Glomerular visceral epithelial cell (primary cell): ENCODE measurements around the gene C19orf44.
A peak's percentile ranks its signal among the peaks of the same experiment; 100 is the strongest.
"Not testable (repeated sequence)": the region's sequence is repeated elsewhere in the genome, so short reads cannot be mapped to it uniquely, and the experiment has no call there.

Source experiments
- DNase-seq: peaks from one replicate; pipeline ENCODE4 v3.0.0-alpha.2; 2016; ENCODE audit errors: extremely low spot score

The C19orf44 gene

DNA sequence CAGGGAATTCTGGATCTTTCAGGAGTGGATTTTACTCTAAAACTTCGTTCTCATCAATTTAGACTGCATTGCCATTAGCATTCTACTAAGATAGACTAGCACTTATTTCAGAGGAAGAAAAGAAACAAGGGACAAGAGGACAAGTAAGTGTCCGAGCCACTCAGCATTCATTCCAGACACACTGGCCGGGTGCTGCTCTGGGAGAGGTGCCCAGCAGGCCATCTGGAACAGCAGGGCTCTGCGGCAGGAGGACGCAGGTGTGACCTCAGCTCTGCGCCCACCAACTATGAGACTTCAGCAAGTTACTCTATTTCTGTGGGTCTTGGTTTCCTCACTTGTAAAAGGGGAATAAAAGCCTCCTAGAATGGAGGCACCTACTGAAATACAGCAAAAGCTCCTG, 28.6 kb upstream of the C19orf44 start:
- no peak for DNase-seq

DNA sequence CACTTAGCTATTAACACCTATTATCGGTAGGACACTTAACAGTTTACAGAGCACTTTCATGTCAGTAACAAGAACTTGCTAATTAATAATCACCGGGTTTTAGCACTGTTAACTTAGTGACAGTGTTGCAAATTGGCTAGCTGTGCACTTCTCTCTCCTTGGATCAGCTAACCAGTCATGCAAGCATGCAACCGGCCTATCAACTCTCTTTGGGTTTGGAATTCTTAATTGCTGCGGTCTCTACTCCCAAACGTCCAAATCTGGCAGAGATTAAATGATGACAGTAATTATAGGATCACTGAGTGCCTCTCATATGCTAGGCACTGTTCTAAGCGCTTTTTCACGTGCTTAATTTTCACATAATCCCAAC, 25.7 kb upstream of the C19orf44 start:
- no peak for DNase-seq

GRCh38 chr19:16470911-16471811, 25.0 kb upstream of the C19orf44 start:
- DNase-seq: no peak

GRCh38 chr19:16472559-16472899, 23.7 kb upstream of the C19orf44 start:
- not testable (repeated sequence) for DNase-seq

GRCh38 chr19:16472992-16473391, 23.2 kb upstream of the C19orf44 start:
- DNase-seq: no peak

DNA sequence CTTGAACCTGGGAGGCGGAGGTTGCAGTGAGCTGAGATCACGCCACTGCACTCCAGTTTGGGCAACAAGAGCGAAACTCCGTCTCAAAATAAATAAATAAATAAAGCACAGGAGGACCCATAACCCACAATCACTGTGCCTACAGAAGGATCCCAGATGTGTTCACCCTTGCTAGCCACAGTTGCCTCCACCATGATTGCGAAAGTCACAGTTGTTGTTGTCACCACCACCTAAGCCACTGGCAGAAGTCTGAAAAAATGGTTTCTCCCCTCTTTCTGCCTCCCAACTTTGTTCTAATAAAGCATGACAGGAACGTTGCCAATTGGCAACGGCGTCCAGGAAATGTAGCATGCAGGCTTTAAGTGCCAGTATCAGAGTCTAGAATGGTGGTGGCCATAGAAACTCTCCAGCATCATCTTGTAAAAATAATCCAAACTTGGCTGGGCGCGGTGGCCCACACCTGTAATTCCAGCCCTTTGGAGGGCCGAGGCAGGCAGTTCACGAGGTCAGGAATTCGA, 22.3 kb upstream of the C19orf44 start:
- no peak for DNase-seq

DNA sequence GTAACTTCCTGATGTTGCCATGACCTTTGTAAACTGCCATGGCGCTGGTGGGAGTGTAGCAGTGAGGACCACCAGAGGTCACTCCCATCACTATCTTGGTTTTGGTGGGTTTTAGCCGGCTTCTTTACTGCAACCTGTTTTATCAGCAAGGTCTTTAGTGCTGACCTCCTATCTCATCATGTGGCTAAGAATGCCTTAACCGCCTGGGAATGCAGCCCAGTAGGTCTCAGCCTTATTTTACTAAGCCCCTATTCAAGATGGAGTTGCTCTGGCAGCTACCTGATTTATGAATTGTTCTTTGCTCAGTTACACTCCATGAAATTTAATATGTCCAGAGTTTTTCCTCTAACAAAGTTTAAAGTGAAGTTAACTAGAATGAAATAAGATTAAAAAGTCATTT, 19.8 kb upstream of the C19orf44 start:
- DNase-seq: no peak

GRCh38 chr19:16477311-16477710, 18.9 kb upstream of the C19orf44 start:
- DNase-seq: no peak

GRCh38 chr19:16482745-16483144, 13.4 kb upstream of the C19orf44 start:
- DNase-seq: no peak

DNA sequence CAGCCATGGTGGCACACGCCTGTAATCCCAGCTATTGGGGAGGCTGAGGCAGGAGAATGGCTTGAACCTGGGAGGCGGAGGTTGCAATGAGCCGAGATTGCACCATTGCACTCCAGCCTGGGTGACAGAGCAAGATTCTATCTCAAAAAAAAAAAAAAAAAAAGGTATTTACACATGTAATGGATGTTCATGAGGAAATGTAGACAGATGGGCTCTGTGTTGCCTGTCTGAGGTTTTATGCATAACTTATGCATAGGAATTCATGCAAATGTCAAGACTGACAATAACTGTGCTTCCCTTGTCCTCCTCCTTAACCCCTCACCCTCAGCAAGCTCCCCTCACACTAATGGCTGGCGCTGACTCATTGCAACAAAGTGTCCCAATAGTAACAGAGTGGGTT, 9.7 kb upstream of the C19orf44 start:
- not testable (repeated sequence) for DNase-seq

DNA sequence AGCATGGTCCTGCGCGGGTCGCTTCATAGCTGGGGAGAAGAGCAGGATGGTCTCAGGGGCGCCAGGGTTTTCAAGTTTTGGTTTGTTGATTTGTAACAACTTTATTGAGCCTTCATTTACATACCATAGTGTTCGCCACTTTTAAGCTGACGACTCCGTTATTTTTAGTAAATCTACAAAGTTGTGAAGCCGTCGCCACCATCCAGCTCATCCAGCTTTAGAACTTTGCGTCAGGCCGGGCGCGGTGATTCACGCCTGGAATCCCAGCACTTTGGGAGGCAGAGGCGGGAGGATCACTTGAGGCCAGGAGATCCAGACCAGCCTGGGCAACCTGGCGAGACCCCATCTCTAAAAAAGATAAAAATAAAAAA, 404 bp downstream of the C19orf44 start:
- DNase-seq: peak; percentile 33

GRCh38 chr19:16497042-16497441, 848 bp downstream of the C19orf44 start:
- DNase-seq: no peak

DNA sequence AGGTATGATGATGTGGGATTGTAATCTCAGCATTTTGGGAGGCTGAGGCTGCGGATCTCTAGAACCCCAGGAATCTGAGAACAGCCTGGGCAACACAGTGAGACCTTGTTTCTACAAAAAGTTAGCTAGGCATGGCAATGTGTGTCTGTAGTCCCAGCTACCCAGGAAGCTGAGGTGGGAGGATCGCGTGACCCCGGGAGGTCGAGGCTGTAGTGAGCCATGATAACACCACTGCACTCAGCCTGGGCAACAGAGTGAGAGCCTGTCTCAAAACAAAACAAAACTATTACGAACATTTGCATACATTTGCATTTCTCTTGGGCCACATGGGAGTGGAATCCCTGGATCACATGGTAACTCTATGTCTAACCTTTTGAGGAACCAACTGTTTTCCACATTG, 1.6 kb downstream of the C19orf44 start:
- no peak for DNase-seq

DNA sequence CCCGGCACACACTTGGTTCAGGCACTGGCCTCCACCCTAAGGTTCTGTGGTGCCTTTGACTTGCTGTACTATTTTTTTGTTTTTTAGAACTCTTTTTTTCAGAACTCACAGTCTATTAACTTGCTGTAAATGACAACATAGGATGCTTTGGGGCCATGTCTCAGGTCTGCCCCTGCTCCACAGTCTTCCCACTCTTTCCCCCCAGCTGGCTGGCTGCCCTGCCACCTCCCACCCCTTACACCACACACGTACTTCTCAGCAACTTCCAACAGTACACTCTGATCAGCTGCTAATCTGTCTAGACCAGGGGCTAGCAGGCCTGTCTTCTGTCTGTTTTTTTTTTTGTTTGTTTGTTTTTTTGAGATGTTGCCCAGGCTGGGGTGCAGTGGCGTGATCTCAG, 8.1 kb downstream of the C19orf44 start:
- DNase-seq: no peak

DNA sequence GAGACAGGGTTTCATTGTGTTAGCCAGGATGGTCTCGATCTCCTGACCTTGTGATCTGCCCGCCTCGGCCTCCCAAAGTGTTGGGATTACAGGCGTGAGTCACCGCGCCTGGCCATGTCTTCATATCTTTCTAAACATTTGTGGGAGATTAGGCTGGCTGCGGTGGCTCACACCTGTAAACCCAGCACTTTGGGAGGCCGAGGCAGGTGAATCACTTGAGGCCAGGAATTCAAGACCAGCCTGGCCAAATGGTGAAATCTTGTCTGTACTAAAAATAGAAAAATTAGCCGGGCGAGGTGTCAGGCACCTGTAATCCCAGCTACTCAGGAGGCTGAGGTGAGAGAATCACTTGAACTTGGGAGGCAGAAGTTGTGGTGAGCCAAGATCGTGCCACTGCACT, 10.0 kb downstream of the C19orf44 start:
- DNase-seq: not testable (repeated sequence)

- DNase-seq: no peak
Measured at GRCh38 chr19:16506961-16507360, 10.8 kb downstream of the C19orf44 start.

DNA sequence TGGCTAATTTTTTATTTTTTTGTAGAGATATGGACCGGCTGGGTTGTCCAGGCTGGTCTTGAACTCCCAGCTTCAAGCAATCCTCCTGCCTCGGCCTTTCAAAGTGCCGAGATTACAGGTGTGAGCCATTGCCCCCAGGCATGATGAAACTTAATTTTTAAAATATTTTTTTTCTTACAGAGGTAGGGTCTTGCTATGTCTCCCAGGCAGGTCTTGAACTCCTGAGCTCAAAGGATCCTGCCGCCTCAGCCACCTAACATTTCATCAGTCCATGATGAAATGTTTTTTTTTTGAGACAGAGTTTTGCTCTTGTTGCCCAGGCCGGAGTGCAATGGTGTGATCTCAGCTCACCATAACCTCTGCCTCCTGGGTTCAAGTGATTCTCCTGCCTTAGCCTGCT, 12.4 kb downstream of the C19orf44 start:
- DNase-seq: no peak

DNA sequence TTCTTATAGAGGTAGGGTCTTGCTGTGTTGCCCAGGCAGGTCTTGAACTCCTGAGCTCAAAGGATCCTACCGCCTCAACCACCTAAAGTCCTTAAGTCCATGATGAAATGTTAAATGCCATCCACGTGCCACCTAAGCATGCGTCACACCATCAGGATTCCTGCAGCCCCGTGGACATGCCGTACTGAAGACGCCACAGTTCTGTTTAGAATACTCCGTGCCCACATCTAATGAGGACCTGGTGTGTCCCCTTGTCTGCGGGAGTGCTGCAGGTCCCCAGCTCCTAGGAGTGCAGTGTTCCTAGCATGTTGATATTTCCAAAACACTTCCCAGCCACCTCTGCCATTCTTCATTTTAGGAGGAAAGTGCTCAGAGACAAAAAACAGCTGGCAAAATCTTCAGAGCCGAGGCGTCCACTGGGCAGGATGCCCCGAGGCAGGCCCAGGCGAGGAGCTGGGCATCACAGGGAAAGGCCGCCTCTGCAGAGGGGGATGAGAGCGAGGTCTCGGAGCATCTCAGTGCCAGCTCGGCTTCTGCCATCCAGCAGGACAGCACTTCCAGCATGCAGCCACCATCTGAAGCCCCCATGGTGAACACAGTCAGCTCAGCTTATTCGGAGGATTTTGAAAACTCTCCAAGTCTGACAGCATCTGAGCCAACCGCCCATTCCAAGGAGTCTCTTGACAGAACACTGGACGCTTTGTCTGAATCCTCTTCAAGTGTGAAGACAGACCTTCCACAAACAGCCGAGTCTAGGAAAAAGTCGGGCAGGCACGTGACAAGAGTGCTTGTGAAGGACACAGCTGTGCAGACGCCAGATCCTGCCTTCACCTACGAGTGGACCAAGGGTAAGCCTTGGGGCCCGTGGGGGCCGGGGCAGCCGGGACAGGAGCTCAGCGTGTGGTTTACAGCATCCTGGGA, 13.2 kb downstream of the C19orf44 start:
- DNase-seq: no peak

DNA sequence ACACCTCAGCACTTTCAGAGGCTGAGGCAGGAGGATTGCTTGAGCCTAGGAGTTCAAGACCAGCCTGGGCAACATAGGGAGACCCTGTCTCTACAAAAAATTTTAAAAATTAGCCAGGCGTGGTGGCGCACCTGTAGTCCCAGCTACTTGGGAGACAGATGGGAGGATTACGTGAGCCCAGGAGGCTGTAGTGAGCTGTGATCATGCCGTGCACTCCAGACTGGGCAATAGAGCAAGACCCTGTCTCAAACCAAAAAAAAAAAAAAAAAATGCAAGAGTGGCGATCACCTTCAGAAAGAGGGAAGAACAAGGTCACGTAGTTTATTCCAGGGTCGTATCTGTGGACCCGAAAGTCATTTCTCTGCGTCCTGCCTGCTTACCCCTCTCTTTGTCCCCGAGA, 16.4 kb downstream of the C19orf44 start:
- not testable (repeated sequence) for DNase-seq

GRCh38 chr19:16514383-16515019, 18.3 kb downstream of the C19orf44 start:
- no peak for DNase-seq

GRCh38 chr19:16516381-16516780, 20.2 kb downstream of the C19orf44 start:
- DNase-seq: no peak

DNA sequence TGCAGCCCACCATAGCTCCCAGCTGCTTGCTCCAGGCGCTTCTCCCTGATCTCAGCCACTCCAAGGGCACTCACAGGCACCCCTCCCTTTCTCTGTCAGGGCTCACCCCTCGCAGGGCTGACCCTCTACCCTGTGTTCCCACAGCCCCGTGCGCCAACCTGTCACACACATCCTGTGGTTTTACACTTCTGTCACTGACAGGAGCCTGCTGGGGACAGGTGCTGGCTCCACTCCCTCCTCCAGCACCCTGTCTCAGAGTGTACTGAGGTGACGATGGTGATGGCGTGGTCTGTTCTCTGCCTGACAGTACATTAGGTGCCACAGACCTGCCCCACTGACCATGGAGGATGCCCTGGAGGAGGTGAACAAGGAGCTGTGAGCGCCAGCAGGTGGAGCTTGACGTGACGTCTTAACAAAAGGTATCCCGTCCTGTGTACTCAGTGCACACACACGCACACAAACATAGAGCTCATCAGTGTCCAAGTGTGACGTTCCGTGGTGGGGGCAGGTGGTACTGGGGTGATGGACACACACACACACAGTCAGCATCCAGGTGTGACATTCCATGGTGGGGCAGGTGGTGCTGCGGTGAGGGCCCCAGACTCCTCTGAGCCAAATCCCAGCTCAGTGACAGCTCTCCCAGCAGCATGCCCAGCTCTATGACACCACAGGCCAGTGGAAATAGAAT, 20.9 kb downstream of the C19orf44 start:
- DNase-seq: no peak
